Gastrocnemius medialis (tissue), 4 donors: Measurements from ENCODE around the gene PIR. TPM values are rescaled to one million over a fixed set of nuclear protein-coding genes. Genes with fewer than 3 reads are reported as not detected.

Experiments used
- ATAC-seq, 2 donors: fragments of 150-250 bp; one replicate each; pipeline ENCODE4 v1.9.1; 2016
- DNase-seq, 2 donors: peaks; one replicate each; pipeline ENCODE4 v3.0.0-alpha.2; 2019
- H3K27ac ChIP-seq, 4 donors: fragments of 200-600 bp; sonication (generic); 1 replicate in 1 of 4; 2 replicates in 3 of 4; pipeline ENCODE4 v1.5.1; 2016 to 2018; ENCODE audit warnings: mild to moderate bottlenecking in 2 of 4, moderate library complexity in 1 of 4
- H3K27me3 ChIP-seq, 3 donors: fragments of 200-600 bp; sonication (generic) in 2 of 3; 1 replicate in 1 of 3; 2 replicates in 2 of 3; pipeline versions ENCODE4 v1.5.1 to v1.6.0; 2016 to 2019; ENCODE audit warnings: mild to moderate bottlenecking in 1 of 3, moderate library complexity in 1 of 3
- H3K36me3 ChIP-seq, 2 donors: fragments of 200-600 bp; sonication (generic) in 1 of 2; one replicate each; pipeline ENCODE4 v1.5.1; 2017 to 2018
- H3K4me1 ChIP-seq, 2 donors: fragments of 200-600 bp; sonication (generic) in 1 of 2; one replicate each; pipeline ENCODE4 v1.5.1; 2016 to 2017; ENCODE audit warnings: mild to moderate bottlenecking in 2 of 2
- H3K4me3 ChIP-seq, 4 donors: fragments of 200-600 bp; sonication (generic) in 3 of 4; 1 replicate in 1 of 4; 2 replicates in 3 of 4; pipeline ENCODE4 v1.5.1; 2016 to 2019; ENCODE audit warnings: mild to moderate bottlenecking in 2 of 4
- H3K9me3 ChIP-seq, 3 donors: fragments of 200-600 bp; sonication (generic) in 2 of 3; 1 replicate in 1 of 3; 2 replicates in 2 of 3; pipeline ENCODE4 v1.5.1; 2016 to 2019
- POLR2A ChIP-seq, 2 donors: fragments of 450-650 bp; IDR thresholded peaks; one replicate each; pipeline ENCODE4 v1.6.1; 2017; ENCODE audit warnings: antibody characterized with exemption in 2 of 2, mild to moderate bottlenecking in 2 of 2, moderate library complexity in 2 of 2
- in situ Hi-C, 4 donors: fragments of 200-750 bp; cut with MboI; loops; one replicate each; pipeline versions ENCODE4 v1.15.0 to v1.8.0; 2017; ENCODE audit warnings: low sequenced_read_pairs in 4 of 4
- intact Hi-C: fragments of 100-400 bp; cut with DNase I; formaldehyde crosslinking; loops from one replicate; pipeline ENCODE4 v1.15.1; 2023; ENCODE audit warnings: low total_unique reads
- total RNA-seq, 4 donors: library from RNA; depleted of rRNA; stranded (reverse); fragments of >200 nt; gene quantifications; one replicate each; pipeline versions ENCODE4 v1.1.0 to v1.2.3, GENCODE V29; 2016
- TF ChIP-seq, protein P1 (sequence below), 5 experiments: fragments of 450-650 bp in 3 of 5; fragments of 200-600 bp in 2 of 5; sonication (generic) in 2 of 5; IDR thresholded peaks in 4 of 5; conservative IDR thresholded peaks in 1 of 5; 1 replicate in 4 of 5; 2 replicates in 1 of 5; pipeline ENCODE4 v1.5.1; 2016 to 2019; ENCODE audit warnings: antibody characterized with exemption in 5 of 5, mild to moderate bottlenecking in 3 of 5, moderate library complexity in 3 of 5

PIR gene
- total RNA-seq, 4 donors from 2014 or later: 9.4 to 20.2 (median 14.2) TPM

DNA sequence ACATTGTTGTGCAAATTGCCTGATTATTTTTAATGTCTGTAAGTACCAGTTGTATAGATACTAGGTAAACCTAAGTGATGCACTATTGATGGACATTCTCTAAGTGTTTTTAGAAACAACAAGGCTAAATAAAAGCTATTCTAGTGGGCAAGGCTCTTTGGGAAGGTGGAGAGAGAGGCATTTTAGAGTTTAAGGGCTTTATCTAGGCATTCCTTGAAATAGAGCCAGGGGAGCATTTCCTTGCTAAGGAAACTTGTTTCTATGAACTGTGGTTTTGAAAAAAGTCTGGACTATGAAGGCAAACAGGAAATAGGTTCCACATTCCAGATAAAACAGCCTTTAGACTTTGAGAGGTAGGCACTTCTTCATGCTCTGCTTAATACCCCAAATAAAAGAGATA, 31.3 kb upstream of the PIR start:
- no peak overlapping the region for H3K27ac ChIP-seq
- H3K4me1 ChIP-seq: no peaks in the 10 kb centered on the region
- ATAC-seq (no peak), DNase-seq (no peak)
- TF ChIP-seq, protein P1, sequence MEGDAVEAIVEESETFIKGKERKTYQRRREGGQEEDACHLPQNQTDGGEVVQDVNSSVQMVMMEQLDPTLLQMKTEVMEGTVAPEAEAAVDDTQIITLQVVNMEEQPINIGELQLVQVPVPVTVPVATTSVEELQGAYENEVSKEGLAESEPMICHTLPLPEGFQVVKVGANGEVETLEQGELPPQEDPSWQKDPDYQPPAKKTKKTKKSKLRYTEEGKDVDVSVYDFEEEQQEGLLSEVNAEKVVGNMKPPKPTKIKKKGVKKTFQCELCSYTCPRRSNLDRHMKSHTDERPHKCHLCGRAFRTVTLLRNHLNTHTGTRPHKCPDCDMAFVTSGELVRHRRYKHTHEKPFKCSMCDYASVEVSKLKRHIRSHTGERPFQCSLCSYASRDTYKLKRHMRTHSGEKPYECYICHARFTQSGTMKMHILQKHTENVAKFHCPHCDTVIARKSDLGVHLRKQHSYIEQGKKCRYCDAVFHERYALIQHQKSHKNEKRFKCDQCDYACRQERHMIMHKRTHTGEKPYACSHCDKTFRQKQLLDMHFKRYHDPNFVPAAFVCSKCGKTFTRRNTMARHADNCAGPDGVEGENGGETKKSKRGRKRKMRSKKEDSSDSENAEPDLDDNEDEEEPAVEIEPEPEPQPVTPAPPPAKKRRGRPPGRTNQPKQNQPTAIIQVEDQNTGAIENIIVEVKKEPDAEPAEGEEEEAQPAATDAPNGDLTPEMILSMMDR (IDR thresholded peaks at IDR 0.05 in 4 of 5, conservative IDR thresholded peaks at IDR 0.05 in 1 of 5): no peak
- no peak for TF ChIP-seq POLR2A (IDR thresholded peaks at IDR 0.05)
- H3K27me3 ChIP-seq: peaks cover 0 to 3% (median 0%) of the 10 kb centered on the region in 3 donors
- no peaks in the 10 kb centered on the region for H3K9me3 ChIP-seq
- H3K36me3 ChIP-seq: no peaks in the 10 kb centered on the region
- intact Hi-C loops (no loop called here), in situ Hi-C loops (no loop called here)
- H3K4me3 ChIP-seq: no peak overlapping the region

DNA sequence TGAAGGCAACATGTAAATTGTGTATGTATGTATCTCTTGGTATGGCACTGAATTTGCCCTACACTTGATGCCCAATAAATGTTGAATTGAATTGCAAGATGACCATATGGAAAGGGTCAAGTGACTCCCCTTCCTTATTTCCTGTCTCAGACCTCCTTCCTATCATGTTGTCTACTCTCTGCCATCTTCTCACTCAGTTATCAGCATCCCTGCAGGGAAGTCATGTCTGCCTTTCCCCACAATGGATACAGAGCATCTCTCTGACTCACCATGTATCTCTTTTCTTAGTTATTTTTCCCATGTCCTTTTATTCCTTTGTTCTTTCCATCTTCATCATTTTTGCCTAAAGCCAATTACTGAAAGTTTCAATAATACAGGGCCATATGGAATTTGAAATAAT, 30.0 kb upstream of the PIR start:
- Histone ChIP-seq H3K27me3 (peaks cover 0 to 3% (median 0%) of the 10 kb centered on the region in 3 donors), H3K4me1 (no peaks in the 10 kb centered on the region), H3K36me3 (no peaks in the 10 kb centered on the region), H3K9me3 (no peaks in the 10 kb centered on the region), H3K4me3 (no peak overlapping the region), H3K27ac (no peak overlapping the region)
- DNase-seq: no peak
- TF ChIP-seq, protein P1 (IDR thresholded peaks at IDR 0.05 in 4 of 5, conservative IDR thresholded peaks at IDR 0.05 in 1 of 5): no peak
- TF ChIP-seq POLR2A (IDR thresholded peaks at IDR 0.05): no peak
- ATAC-seq: no peak
- intact Hi-C loops: no loop called here
- in situ Hi-C loops: no loop called here

DNA sequence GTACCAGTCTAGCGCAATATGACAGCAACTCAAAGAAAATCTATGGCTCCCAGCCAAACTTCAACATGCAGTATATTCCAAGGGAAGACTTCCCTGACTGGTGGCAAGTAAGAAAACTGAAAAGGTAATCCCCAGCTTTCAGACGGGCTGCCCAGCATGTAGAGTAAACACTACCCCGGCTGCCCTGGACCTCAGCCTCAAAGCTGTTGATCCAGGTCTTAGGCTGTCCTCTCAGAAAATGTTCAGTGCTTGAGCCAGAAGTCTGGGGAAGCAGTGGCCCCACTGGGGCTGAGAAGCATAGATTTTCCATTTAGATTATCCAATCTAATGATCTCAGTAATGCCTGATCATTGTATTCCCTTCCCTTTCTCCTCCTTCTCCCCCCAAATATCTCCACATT, 29.3 kb upstream of the PIR start:
- no peak for TF ChIP-seq POLR2A (IDR thresholded peaks at IDR 0.05)
- TF ChIP-seq, protein P1 (IDR thresholded peaks at IDR 0.05 in 4 of 5, conservative IDR thresholded peaks at IDR 0.05 in 1 of 5): no peak
- Histone ChIP-seq H3K4me1 (no peaks in the 10 kb centered on the region), H3K9me3 (no peaks in the 10 kb centered on the region), H3K27me3 (peaks cover 0 to 3% (median 0%) of the 10 kb centered on the region in 3 donors), H3K27ac (no peak overlapping the region), H3K4me3 (no peak overlapping the region), H3K36me3 (no peaks in the 10 kb centered on the region)
- DNase-seq (no peak), ATAC-seq (no peak)
- intact Hi-C loops: no loop called here
- in situ Hi-C loops: no loop called here

DNA sequence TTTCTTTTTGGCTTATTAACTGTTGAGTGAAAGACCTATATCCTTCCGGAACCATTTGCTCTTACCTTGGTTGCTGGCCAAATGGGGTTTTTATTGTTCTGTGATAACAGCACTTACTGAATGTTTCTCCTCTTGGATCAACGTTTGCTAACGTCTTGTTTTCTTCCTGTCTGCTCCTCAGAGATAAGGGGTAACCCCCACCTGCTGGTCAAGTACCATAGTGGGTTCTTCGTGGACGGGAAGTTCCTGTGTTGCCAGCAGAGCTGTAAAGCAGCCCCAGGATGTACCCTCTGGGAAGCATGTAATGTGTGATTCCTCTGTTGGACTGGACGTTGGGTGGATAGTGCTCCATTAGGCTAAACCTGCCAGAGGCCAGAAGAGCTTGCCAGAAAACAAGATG, 22.8 kb upstream of the PIR start:
- Histone ChIP-seq H3K27me3 (peaks cover 0 to 3% (median 0%) of the 10 kb centered on the region in 3 donors), H3K27ac (no peak overlapping the region), H3K36me3 (no peaks in the 10 kb centered on the region), H3K9me3 (no peaks in the 10 kb centered on the region), H3K4me3 (no peak overlapping the region), H3K4me1 (no peaks in the 10 kb centered on the region)
- in situ Hi-C loops (no loop called here), intact Hi-C loops (no loop called here)
- no peak for DNase-seq
- TF ChIP-seq POLR2A (IDR thresholded peaks at IDR 0.05): no peak
- TF ChIP-seq, protein P1 (IDR thresholded peaks at IDR 0.05 in 4 of 5, conservative IDR thresholded peaks at IDR 0.05 in 1 of 5): no peak
- no peak for ATAC-seq

DNA sequence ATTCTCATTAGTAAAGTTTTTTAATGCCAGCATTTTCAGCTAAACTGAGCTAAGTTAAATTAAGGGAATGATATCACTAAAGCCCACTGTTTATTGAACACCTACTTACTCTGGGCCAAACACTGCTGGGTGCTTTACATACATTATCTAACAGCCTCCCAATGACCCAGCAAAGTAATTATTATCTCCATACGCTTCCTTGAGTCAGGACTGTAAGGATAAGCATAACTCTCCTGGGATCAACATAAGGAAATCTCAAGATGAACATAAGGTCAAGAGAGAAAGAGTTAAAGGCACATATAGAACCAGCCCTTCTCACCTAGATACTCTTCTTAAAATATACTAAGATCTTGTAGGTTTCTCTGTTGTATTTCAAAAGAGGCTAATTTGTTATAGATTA, 21.1 kb upstream of the PIR start:
- Histone ChIP-seq H3K9me3 (no peaks in the 10 kb centered on the region), H3K4me1 (no peaks in the 10 kb centered on the region), H3K27me3 (no peaks in the 10 kb centered on the region), H3K36me3 (no peaks in the 10 kb centered on the region), H3K4me3 (no peak overlapping the region), H3K27ac (no peak overlapping the region)
- DNase-seq (no peak), ATAC-seq (no peak)
- in situ Hi-C loops: no loop called here
- intact Hi-C loops: no loop called here
- TF ChIP-seq, protein P1 (IDR thresholded peaks at IDR 0.05 in 4 of 5, conservative IDR thresholded peaks at IDR 0.05 in 1 of 5): no peak
- no peak for TF ChIP-seq POLR2A (IDR thresholded peaks at IDR 0.05)
